Measurements from ENCODE around the gene TEX13A. TPM values are rescaled to one million over a fixed set of nuclear protein-coding genes. Genes with fewer than 3 reads are reported as not detected.

The TEX13A gene
- polyA plus RNA-seq, 1 donor (not counting 4 experiments of a cell fraction or from before 2014, with no cell fraction given), result not detected

DNA sequence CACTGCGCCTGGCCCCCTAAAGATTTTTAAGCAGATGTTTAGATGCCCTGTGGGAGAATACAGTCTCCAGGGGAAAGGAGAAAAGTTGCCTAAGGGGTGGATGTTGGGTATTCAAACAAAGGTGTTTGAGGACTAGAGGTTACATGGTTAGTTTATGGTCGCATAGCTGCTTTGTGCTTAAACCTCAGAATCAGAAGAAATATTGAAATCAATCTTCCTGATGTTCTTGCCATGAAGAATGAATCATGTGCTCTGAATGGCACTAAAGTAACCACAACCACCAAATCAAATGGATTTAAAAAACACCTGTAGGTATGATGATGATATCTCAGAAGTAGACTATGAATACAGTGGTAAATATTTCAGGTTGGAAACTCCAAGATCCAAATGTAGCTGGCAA lies 42.7 kb upstream of the TEX13A start:
- dilution Hi-C loops (cut with MboI; ENCODE audit: extremely low pct_ligation_motif_present, low sequenced_read_pairs), result no loop called here
- FAIRE-seq (no peak), DNase-seq (ENCODE audit: low read depth, low spot score) (no peak)

GRCh38 chrX:105260291-105261043 lies 40.0 kb upstream of the TEX13A start:
- Histone ChIP-seq H3K9me1 (ENCODE audit: control insufficient read depth, extremely low read depth, insufficient read depth, low read length) (no peaks in the 10 kb centered on the region), H3K4me1 (ENCODE audit: control insufficient read depth, extremely low read depth, insufficient read depth, low read length) (no peaks in the 10 kb centered on the region), H3K4me2 (ENCODE audit: control insufficient read depth, extremely low read depth, insufficient read depth, low read depth, low read length) (no peak overlapping the region), H4K20me1 (ENCODE audit: control insufficient read depth, extremely low read depth, insufficient read depth, low read length) (no peaks in the 10 kb centered on the region), H3K36me3 (ENCODE audit: control insufficient read depth in 2 of 2, extremely low read depth in 1 of 2, insufficient read depth in 2 of 2, low read length in 2 of 2) (no peaks in the 10 kb centered on the region), H3K27me3 (ENCODE audit: control insufficient read depth, extremely low read depth, insufficient read depth, low read length) (no peaks in the 10 kb centered on the region), H3K79me2 (ENCODE audit: control insufficient read depth, insufficient read depth, low read length) (no peaks in the 10 kb centered on the region), H3K9me3 (ENCODE audit: control insufficient read depth, low read depth, low read length) (no peaks in the 10 kb centered on the region), H3K27ac (ENCODE audit: control insufficient read depth, insufficient read depth, low read length) (no peak overlapping the region), H3K9ac (ENCODE audit: control insufficient read depth, extremely low read depth, insufficient read depth, low read length) (no peak overlapping the region), H3K4me3 (ENCODE audit: control insufficient read depth in 2 of 3, extremely low read depth in 1 of 3, insufficient read depth in 2 of 3, low read depth in 1 of 3, low read length in 3 of 3) (no peak overlapping the region), H2AFZ (ENCODE audit: control insufficient read depth, low read length) (no peak overlapping the region)
- dilution Hi-C loops (cut with MboI; ENCODE audit: extremely low pct_ligation_motif_present, low sequenced_read_pairs), result no loop called here
- FAIRE-seq (no peak), DNase-seq (ENCODE audit: low read depth, low spot score) (no peak)
- no peak for TF ChIP-seq EZH2 (IDR thresholded peaks at IDR 0.05; ENCODE audit: low read length)
- TF ChIP-seq CTCF (optimal IDR thresholded peaks at IDR 0.05 in 1 of 3, IDR thresholded peaks at IDR 0.05 in 1 of 3, conservative IDR thresholded peaks at IDR 0.05 in 1 of 3; ENCODE audit: extremely low read depth in 1 of 3, insufficient read depth in 2 of 3, low read length in 3 of 3), result peak in 1 of 3 experiments; percentile 21

More for the DNA sequence above, 42.7 kb upstream of the TEX13A start:
- no peak overlapping the region for H3K9ac ChIP-seq (ENCODE audit: control insufficient read depth, extremely low read depth, insufficient read depth, low read length)
- H3K4me2 ChIP-seq (ENCODE audit: control insufficient read depth, extremely low read depth, insufficient read depth, low read depth, low read length), result no peak overlapping the region
- no peaks in the 10 kb centered on the region for H3K27me3 ChIP-seq (ENCODE audit: control insufficient read depth, extremely low read depth, insufficient read depth, low read length)
- no peaks in the 10 kb centered on the region for H3K9me3 ChIP-seq (ENCODE audit: control insufficient read depth, low read depth, low read length)
- no peaks in the 10 kb centered on the region for H4K20me1 ChIP-seq (ENCODE audit: control insufficient read depth, extremely low read depth, insufficient read depth, low read length)
- no peaks in the 10 kb centered on the region for H3K4me1 ChIP-seq (ENCODE audit: control insufficient read depth, extremely low read depth, insufficient read depth, low read length)
- no peak for TF ChIP-seq EZH2 (IDR thresholded peaks at IDR 0.05; ENCODE audit: low read length)
- TF ChIP-seq CTCF (optimal IDR thresholded peaks at IDR 0.05 in 1 of 3, IDR thresholded peaks at IDR 0.05 in 1 of 3, conservative IDR thresholded peaks at IDR 0.05 in 1 of 3; ENCODE audit: extremely low read depth in 1 of 3, insufficient read depth in 2 of 3, low read length in 3 of 3), result no peak
- H3K9me1 ChIP-seq (ENCODE audit: control insufficient read depth, extremely low read depth, insufficient read depth, low read length), result no peaks in the 10 kb centered on the region
- no peaks in the 10 kb centered on the region for H3K36me3 ChIP-seq (ENCODE audit: control insufficient read depth in 2 of 2, extremely low read depth in 1 of 2, insufficient read depth in 2 of 2, low read length in 2 of 2)
- no peaks in the 10 kb centered on the region for H3K79me2 ChIP-seq (ENCODE audit: control insufficient read depth, insufficient read depth, low read length)
- H3K4me3 ChIP-seq (ENCODE audit: control insufficient read depth in 2 of 3, extremely low read depth in 1 of 3, insufficient read depth in 2 of 3, low read depth in 1 of 3, low read length in 3 of 3), result no peak overlapping the region
- H2AFZ ChIP-seq (ENCODE audit: control insufficient read depth, low read length), result no peak overlapping the region
- no peak overlapping the region for H3K27ac ChIP-seq (ENCODE audit: control insufficient read depth, insufficient read depth, low read length)
